Left ventricle myocardium inferior (tissue), 1 donor: ENCODE measurements around the gene ARAP2. TPM values are rescaled to one million over a fixed set of nuclear protein-coding genes. Genes with fewer than 3 reads are reported as not detected.

Source experiments
- DNase-seq: peaks from one replicate; pipeline ENCODE4 v3.0.0-alpha.2; 2020
- H3K27ac ChIP-seq: fragments of 200-600 bp; replicated peaks from 2 replicates; pipeline ENCODE4 v1.8.0; 2021
- H3K27me3 ChIP-seq: fragments of 200-600 bp; 2 replicates; pipeline ENCODE4 v1.8.0; 2021; ENCODE audit warnings: low read depth
- H3K36me3 ChIP-seq: fragments of 200-600 bp; 2 replicates; pipeline ENCODE4 v1.8.0; 2021
- H3K4me1 ChIP-seq: fragments of 200-600 bp; 2 replicates; pipeline ENCODE4 v1.8.0; 2021
- H3K4me3 ChIP-seq: fragments of 200-600 bp; 2 replicates; pipeline ENCODE4 v1.8.0; 2021; ENCODE audit warnings: mild to moderate bottlenecking, moderate library complexity
- H3K9me3 ChIP-seq: fragments of 200-600 bp; replicated peaks from 2 replicates; pipeline ENCODE4 v1.8.0; 2021
- CTCF ChIP-seq: fragments of 200-600 bp; IDR thresholded peaks from 2 replicates; pipeline ENCODE4 v1.8.0; 2021; ENCODE audit warnings: antibody characterized with exemption, mild to moderate bottlenecking, borderline replicate concordance
- intact Hi-C: fragments of 100-400 bp; cut with micrococcal nuclease; formaldehyde crosslinking; loops from one replicate; pipeline ENCODE4 v1.11.0; 2022
- total RNA-seq: library from RNA; stranded (reverse); fragmentation: NEBNext Ultra II Directional; extraction: Animal tissue kit (Norgen Biotek cat#: 25700); gene quantifications from one replicate; pipeline ENCODE4 v1.2.1, GENCODE V29; 2021
- donor health status: DM: no; HTN: yes; CAD: no; lungs with severe emphysema.

Gene ARAP2
- total RNA-seq, 1 donor from 2014 or later = 2.9 TPM

GRCh38 chr4:36224972-36225903 lies 19.1 kb downstream of the ARAP2 start:
- H3K27ac ChIP-seq = no peak overlapping the region
- H3K36me3 ChIP-seq = no peaks in the 10 kb centered on the region
- no peaks in the 10 kb centered on the region for H3K4me1 ChIP-seq

GRCh38 chr4:36222702-36223101 lies 21.6 kb downstream of the ARAP2 start:
- Histone ChIP-seq H3K27ac (no peak overlapping the region), H3K4me3 (no peak overlapping the region), H3K9me3 (no peaks in the 10 kb centered on the region), H3K4me1 (no peaks in the 10 kb centered on the region), H3K36me3 (no peaks in the 10 kb centered on the region), H3K27me3 (no peaks in the 10 kb centered on the region)
- intact Hi-C loops = no loop called here
- TF ChIP-seq CTCF = no peak
- no peak for DNase-seq

More at GRCh38 chr4:36224972-36225903, 19.1 kb downstream of the ARAP2 start:
- TF ChIP-seq CTCF = no peak
- intact Hi-C loops = no loop called here
- Histone ChIP-seq H3K4me3 (no peak overlapping the region), H3K27me3 (no peaks in the 10 kb centered on the region), H3K9me3 (no peaks in the 10 kb centered on the region)
- DNase-seq = no peak

- H3K4me1 ChIP-seq = no peaks in the 10 kb centered on the region
- TF ChIP-seq CTCF = no peak
- intact Hi-C loops = no loop called here
- DNase-seq = no peak
- H3K36me3 ChIP-seq = no peaks in the 10 kb centered on the region
- H3K9me3 ChIP-seq = no peaks in the 10 kb centered on the region
- no peak overlapping the region for H3K4me3 ChIP-seq
- no peak overlapping the region for H3K27ac ChIP-seq
- H3K27me3 ChIP-seq = no peaks in the 10 kb centered on the region
Observed at GRCh38 chr4:36220776-36221175, 23.5 kb downstream of the ARAP2 start.

- H3K27ac ChIP-seq = no peak overlapping the region
- no peak overlapping the region for H3K4me3 ChIP-seq
- intact Hi-C loops = no loop called here
- TF ChIP-seq CTCF = no peak
- no peaks in the 10 kb centered on the region for H3K27me3 ChIP-seq
- no peaks in the 10 kb centered on the region for H3K4me1 ChIP-seq
- H3K9me3 ChIP-seq = no peaks in the 10 kb centered on the region
- no peaks in the 10 kb centered on the region for H3K36me3 ChIP-seq
- no peak for DNase-seq
Observed at GRCh38 chr4:36218121-36218520, 26.2 kb downstream of the ARAP2 start.

GRCh38 chr4:36215627-36216026 lies 28.7 kb downstream of the ARAP2 start:
- intact Hi-C loops = no loop called here
- Histone ChIP-seq H3K27ac (no peak overlapping the region), H3K9me3 (no peaks in the 10 kb centered on the region), H3K36me3 (no peaks in the 10 kb centered on the region), H3K4me1 (no peaks in the 10 kb centered on the region), H3K4me3 (no peak overlapping the region), H3K27me3 (no peaks in the 10 kb centered on the region)
- DNase-seq = no peak
- no peak for TF ChIP-seq CTCF
